H7 (cell line): ENCODE data around the gene FGF8. TPM values are rescaled to one million over a fixed set of nuclear protein-coding genes. Genes with fewer than 3 reads are reported as not detected.

Experiments used
- DNase-seq: peaks from one replicate; pipeline ENCODE4 v3.0.0; 2012
- H3K27me3 ChIP-seq: 2 replicates; pipeline ENCODE4 v1.6.0; 2011; ENCODE audit warnings: mild to moderate bottlenecking, low read length; ENCODE audit not compliant: control insufficient read depth, insufficient read depth
- H3K36me3 ChIP-seq: replicated peaks from 2 replicates; pipeline ENCODE4 v1.5.1; 2011; ENCODE audit warnings: low read length; ENCODE audit not compliant: control insufficient read depth, insufficient read depth
- H3K4me3 ChIP-seq: 2 replicates; pipeline ENCODE4 v1.5.1; 2011; ENCODE audit warnings: low read depth, mild to moderate bottlenecking, control low read depth, low read length, moderate library complexity; ENCODE audit not compliant: insufficient read depth
- total RNA-seq: library from RNA; depleted of rRNA; stranded (reverse); fragments of >200 nt; shearing (Covaris generic); gene quantifications from 2 replicates; pipeline ENCODE4 v1.2.3, GENCODE V29; 2014

FGF8 gene
- total RNA-seq, 1 experiment from 2014 or later, result 59.8 TPM

DNA sequence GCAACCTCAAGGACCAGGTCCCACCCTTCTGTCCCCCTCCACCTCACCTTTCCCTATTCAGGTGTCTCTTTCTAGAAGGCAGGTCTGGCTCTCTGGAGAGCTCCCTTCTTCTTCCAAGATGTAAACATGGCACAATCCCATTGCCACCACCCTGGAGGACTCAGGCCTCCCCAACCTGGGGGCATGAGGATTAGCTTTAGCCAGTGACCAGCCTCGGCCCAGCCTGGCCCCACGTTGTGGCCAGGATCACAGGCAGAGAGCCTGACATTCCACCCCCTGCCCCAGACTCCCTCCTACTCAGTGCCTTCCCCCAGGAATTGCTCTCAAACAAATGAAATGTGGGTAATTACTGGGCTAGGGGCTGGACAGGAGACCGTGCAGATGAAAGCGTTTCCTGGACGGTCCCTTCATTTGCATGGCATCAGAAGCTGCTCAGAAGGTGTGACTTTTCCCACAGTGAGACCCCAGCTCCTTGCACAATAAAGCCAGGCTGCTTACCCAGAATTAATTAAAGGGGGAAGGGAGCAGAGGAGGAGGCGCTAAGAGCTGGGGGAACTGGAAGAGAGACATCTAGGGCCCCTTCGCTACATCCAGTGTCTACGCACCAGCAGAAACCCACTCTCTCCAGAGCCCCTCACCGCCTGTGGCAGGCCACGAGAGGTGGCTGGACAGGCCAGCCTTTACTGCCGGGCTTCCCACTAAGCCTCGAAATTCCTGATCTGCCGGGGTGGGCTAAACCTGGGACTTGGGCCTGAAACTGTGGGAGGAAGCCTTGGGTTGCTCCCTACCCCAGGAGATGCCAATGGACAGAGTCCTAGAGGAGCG lies 7.7 kb downstream of the FGF8 start:
- Histone ChIP-seq H3K4me3 (no peak overlapping the region), H3K27me3 (peaks cover 8% of the 10 kb centered on the region), H3K36me3 (no peaks in the 10 kb centered on the region)
- DNase-seq, result peak; percentile 41

DNA sequence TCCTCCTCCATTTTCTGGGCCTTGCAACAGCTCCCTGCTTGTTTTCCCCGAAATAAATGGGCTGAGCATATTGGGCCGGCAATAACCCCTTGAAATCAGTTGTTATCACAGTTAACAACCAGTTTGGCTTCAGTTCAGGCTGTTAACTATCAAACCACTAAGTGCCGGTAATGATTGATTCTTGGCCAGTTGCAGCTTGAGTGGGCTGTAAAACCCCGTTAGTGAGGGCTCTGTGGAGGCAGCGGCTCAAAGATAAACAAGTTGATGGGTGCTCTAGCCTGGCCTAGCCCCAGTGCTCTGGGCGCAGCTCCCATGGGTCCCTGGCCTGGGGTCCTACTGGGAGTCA lies 8.3 kb downstream of the FGF8 start:
- H3K27me3 ChIP-seq, result peaks cover 2% of the 10 kb centered on the region; the same call in 1 of the 2 replicates
- no peak overlapping the region for H3K4me3 ChIP-seq
- peak; percentile 18 for DNase-seq
- no peaks in the 10 kb centered on the region for H3K36me3 ChIP-seq

GRCh38 chr10:101766753-101767599 lies 8.9 kb downstream of the FGF8 start:
- DNase-seq, result peak; percentile 46
- H3K4me3 ChIP-seq, result no peak overlapping the region
- no peaks in the 10 kb centered on the region for H3K36me3 ChIP-seq
- no peaks in the 10 kb centered on the region for H3K27me3 ChIP-seq

- peak; percentile 8 for DNase-seq
- Histone ChIP-seq H3K27me3 (no peaks in the 10 kb centered on the region), H3K4me3 (no peak overlapping the region), H3K36me3 (no peaks in the 10 kb centered on the region)
Measured at GRCh38 chr10:101766306-101766705, 9.6 kb downstream of the FGF8 start.

DNA sequence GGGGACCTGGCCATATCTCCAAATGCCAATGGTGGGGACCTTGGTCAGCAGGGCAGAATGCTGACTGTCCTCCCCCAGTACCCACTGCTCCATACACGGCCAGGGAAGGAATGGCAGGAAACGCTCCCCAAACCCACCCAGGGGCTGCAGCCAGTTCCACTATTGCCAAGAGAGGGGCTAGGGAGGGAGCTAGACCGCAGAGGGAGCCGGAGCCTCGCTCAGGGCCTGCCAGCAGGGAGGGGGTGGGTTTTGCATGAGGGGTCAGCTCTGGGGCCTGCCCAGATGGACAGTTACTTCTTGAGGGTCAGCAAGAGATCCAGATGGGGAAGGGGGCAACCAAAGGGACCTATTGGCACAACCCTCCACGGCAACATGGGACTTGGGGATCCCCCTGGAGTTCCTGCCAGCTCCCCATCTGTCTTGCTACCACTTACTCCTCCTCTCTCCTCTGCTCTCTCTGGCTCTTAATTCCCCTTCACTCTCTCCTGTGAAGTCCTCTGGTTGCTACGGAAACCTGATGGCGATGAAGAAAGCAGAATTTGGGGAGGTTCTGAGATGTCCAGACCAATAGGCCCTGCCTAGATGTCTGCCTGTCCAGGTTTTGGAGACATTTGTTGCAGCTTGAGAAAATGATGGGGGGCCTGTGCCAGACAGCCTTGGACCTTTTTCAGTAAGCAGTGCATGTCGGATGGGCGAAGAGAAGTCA lies 12.6 kb downstream of the FGF8 start:
- Histone ChIP-seq H3K36me3 (no peaks in the 10 kb centered on the region), H3K27me3 (peaks cover 1% of the 10 kb centered on the region; the same call in 1 of the 2 replicates), H3K4me3 (no peak overlapping the region)
- peak; percentile 41 for DNase-seq

GRCh38 chr10:101762736-101763135 lies 13.2 kb downstream of the FGF8 start:
- DNase-seq, result no peak
- H3K36me3 ChIP-seq, result no peaks in the 10 kb centered on the region
- peaks cover 1% of the 10 kb centered on the region; the same call in 1 of the 2 replicates for H3K27me3 ChIP-seq
- no peak overlapping the region for H3K4me3 ChIP-seq

- Histone ChIP-seq H3K27me3 (peaks cover 1% of the 10 kb centered on the region; the same call in 1 of the 2 replicates), H3K36me3 (no peaks in the 10 kb centered on the region), H3K4me3 (no peak overlapping the region)
- DNase-seq, result no peak
Measured at GRCh38 chr10:101761226-101761625, 14.7 kb downstream of the FGF8 start.

GRCh38 chr10:101760510-101760909 lies 15.4 kb downstream of the FGF8 start:
- Histone ChIP-seq H3K4me3 (no peak overlapping the region), H3K27me3 (peaks cover 1% of the 10 kb centered on the region; the same call in 1 of the 2 replicates), H3K36me3 (no peaks in the 10 kb centered on the region)
- no peak for DNase-seq

DNA sequence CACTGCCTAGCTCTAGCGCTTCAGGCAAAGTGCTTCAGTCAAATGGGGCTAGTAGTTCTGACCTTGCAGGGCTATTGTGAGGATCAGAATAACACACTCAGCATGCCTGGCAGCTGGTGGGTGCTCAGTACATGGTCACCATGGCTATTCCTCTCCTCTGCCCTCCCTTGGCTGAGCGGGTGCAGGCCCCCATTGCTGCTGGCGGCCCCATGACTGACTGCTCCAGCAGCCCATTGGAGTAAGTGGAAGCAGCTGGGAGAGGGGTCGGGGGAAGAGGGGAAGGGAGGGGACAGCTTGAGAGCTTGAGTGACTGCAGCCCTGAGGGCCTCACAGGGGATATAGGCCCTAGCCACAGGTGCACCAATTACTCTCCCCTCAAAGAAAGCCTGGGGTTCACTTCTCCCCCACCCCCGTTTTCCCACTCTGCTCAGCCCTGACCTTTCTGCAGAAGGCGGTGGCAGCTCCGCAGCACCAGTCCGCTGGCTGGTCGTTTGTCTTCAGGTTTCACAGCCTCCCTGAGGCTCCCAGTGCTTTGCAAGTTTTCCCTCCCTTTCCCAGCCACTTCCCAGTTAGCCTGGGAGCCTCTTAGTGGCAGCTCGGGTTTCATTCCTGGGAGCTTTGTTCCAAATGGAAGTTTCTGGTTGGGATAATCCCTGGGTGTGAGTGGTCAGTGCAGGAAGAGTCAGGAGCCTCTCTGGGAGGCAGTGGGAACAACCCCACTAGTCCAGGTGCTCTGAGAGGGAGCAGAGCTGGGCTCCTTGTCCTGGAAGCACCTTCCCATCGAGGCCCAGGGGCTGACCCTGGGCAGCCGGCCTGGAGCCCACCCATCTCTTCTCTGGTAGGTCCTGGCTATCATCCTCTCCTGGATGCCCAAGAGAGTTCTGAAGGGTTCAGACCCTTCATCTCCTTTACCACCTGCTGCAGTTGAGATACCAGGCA lies 16.3 kb downstream of the FGF8 start:
- H3K27me3 ChIP-seq, result peaks cover 1% of the 10 kb centered on the region; the same call in 1 of the 2 replicates
- no peaks in the 10 kb centered on the region for H3K36me3 ChIP-seq
- peak; percentile 75 for DNase-seq
- H3K4me3 ChIP-seq, result no peak overlapping the region

- no peak for DNase-seq
- H3K36me3 ChIP-seq, result no peaks in the 10 kb centered on the region
- H3K27me3 ChIP-seq, result peaks cover 1% of the 10 kb centered on the region; the same call in 1 of the 2 replicates
- H3K4me3 ChIP-seq, result no peak overlapping the region
Measured at GRCh38 chr10:101758858-101759257, 17.1 kb downstream of the FGF8 start.

DNA sequence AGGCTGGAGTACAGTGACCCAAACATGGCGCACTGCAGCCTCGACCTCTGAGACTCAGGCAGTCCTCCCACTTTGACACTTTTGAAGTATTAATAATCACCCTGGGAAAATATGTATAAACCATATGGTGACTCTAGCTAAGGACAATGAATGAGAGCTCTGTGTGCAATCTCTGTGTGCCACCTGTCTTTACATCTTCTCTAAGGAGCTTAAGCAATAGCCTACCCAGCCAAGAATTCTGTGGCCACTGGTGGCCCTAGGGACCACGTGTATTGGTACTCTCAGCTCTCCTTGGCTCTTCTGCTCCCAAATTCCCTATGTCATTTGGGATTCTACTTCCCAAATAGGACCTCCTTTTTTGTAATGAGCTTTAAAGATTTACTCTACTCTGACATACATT lies 23.7 kb downstream of the FGF8 start:
- no peaks in the 10 kb centered on the region for H3K27me3 ChIP-seq
- H3K36me3 ChIP-seq, result no peaks in the 10 kb centered on the region
- no peak for DNase-seq
- no peak overlapping the region for H3K4me3 ChIP-seq

DNA sequence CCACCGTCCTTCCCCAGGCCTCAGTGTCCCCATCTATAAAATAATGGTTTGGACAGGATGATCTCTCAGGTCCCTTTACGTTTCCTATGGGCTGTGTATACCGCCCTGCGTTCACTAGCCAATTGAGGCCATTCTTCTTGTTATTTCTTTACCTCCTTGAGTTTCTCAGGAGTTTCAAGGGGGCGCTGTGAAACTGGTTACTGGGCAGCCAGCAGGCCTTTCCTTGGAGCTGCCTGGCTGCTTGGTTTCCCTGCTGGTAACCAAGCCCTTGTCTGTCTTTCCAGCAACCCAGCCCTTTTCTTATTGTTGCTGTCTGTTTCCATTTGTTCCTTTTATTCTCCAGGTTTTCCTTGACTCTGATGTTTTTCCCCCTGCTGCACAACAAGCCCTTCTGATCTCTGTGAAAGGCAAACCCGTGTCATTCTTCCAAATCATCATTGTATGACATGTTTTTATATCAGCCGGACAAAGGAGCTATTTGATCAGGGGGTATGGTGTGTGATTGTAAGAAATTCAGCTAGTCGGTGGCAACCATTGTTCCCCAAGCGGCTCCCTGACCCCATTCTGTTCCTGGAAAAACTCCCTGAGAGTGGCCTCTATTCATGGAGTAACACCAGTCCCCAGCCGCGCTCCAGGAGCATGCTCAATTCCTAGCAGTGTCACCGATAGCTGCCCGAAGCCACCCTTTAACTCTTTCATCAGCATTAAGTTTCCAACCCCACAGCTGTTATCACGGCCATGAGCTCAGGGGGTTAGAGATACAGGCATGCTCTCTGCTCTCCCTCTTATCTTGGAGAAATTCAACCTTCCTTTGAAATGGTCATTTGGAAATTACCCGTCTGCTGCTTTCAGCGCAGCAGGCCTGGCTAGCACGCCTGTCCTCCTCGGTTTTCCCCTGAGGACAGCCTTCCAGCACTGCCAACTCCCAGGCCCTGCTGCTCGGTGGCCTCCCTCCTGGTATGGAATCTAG lies 26.6 kb downstream of the FGF8 start:
- Histone ChIP-seq H3K36me3 (no peaks in the 10 kb centered on the region), H3K4me3 (no peak overlapping the region), H3K27me3 (no peaks in the 10 kb centered on the region)
- DNase-seq, result peak; percentile 84

DNA sequence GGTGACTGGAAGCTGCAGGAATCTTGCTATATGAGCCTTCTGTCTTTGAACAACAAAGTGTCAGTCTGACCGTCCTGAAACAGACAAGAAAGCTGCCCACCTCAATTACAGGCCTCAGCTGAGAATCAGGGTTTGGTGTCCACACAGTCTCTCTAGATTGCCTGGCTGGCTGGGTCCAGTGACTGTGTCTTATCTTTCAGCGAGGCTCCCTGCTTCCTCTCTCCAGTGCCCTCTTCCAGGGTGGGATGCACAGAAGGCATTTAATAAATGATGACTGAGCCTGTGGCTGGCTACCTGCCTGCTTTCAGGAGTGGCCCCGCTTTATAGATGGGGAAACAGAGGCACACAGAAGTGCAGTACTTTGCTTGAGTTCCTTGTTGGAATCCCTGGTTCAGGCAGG lies 27.4 kb downstream of the FGF8 start:
- no peak for DNase-seq
- H3K4me3 ChIP-seq, result no peak overlapping the region
- H3K36me3 ChIP-seq, result no peaks in the 10 kb centered on the region
- no peaks in the 10 kb centered on the region for H3K27me3 ChIP-seq
